HT-29 (cell line): ENCODE results near the gene ITPKB. TPM values are rescaled to one million over a fixed set of nuclear protein-coding genes. Genes with fewer than 3 reads are reported as not detected.
"Not testable (repeated sequence)": the region's sequence is repeated elsewhere in the genome, so short reads cannot be mapped to it uniquely, and the experiment has no call there.

Experiments used
- DNase-seq: peaks from one replicate; pipeline ENCODE4 v3.0.0-alpha.2; 2015; ENCODE audit warnings: low spot score
- total RNA-seq: library from RNA; depleted of rRNA; stranded (reverse); fragments of >200 nt; shearing (Covaris generic); gene quantifications from 2 replicates; pipeline ENCODE4 v1.2.3, GENCODE V29; 2014

ITPKB gene
- total RNA-seq, 1 experiment from 2014 or later = 2.9 TPM

DNA sequence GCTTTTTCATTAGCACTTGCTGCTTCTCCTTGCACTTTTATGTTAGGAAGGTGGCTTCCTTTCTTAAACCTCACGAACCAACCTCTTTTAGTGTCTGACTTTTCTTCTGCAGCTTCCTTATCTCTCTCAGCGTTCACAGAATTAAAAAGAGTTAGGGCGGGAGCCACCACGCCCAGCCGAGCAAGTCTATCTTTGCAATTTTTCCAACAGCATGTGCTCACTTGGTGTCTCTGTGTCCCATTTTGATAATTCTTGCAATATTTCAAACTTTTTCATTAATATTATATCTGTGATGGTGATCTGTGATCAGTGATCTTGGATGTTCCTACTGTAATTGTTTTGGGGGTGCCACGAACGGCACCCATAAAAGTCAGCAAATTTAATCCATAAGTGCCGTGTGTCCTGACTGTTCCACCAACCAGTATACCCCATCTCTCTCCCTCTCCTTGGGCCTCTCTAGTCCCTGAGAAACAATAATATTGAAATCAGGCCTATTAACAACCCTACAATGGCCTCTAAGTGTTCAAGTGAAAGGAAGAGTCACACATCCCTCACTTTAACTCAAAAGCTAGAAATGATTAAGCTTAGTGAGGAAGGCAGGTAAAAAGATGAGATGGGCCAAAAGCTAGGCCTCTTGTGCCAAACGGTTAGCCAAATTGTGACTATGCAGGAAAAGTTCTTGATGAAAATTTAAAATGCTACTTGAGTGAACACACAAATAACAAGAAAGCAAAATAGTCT, 15.9 kb upstream of the ITPKB start:
- DNase-seq = no peak

GRCh38 chr1:226754097-226754496, 15.0 kb upstream of the ITPKB start:
- no peak for DNase-seq

- no peak for DNase-seq
These were observed 12.6 kb upstream of the ITPKB start for GRCh38 chr1:226751703-226752102.

GRCh38 chr1:226751214-226751613, 12.1 kb upstream of the ITPKB start:
- no peak for DNase-seq

- DNase-seq = no peak
These were observed 10.4 kb upstream of the ITPKB start for GRCh38 chr1:226749467-226749866.

GRCh38 chr1:226748306-226748705, 9.2 kb upstream of the ITPKB start:
- no peak for DNase-seq

GRCh38 chr1:226747519-226748263, 8.6 kb upstream of the ITPKB start:
- not testable (repeated sequence) for DNase-seq

DNA sequence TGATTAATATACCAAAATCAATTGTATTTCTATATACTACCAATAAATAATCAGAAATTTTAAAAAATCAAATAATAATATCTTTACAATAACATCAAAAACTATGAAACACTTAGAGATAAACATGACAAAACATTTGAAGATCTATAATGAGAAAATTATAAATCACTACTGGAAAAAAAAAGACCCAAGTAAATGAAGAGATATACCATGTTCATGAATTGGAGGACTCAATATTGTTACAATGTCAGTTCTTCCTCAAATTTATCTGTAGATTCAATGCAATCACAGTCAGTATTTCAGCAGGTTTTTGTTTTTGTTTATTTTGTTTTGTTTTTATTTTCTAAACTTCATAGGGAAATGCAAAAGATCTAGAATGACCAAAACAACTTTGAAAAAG, 4.2 kb upstream of the ITPKB start:
- DNase-seq = no peak

DNA sequence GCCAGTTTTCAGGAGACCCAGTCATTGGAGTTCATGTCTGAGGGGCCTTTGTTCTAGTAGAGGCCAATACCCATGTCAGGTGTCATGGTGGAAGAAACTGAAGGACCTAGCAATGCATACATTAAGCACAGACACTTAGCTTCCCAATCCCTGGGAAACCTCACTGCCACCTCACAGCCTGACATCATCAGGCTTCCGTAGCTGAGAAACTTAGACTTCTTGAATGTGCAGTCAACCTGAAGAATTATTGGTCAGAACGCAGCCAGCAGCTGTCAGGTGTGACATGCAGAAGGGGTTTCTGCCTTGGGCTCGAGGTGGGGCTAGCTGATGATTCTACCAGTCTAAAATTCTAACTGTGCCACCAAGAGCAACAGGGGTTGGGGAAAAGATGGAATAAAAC, 1.9 kb upstream of the ITPKB start:
- no peak for DNase-seq

DNA sequence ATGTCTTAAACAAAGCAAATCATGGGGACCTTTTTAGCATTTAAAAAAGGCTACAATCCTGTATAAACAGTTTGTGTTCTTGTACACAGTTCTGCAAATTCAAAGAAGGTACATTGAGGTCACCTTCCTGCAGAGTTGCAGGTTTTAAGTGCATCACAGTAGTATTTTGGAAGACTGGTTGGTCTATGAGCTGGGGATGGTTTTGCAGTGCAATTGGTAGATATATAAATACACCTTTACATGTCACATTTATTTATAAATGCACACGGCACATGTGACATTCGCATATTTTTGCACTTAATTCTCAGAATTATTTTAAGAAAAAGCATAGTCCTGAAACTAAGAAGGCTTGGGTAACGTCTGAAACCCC, 599 bp upstream of the ITPKB start:
- DNase-seq = no peak

DNA sequence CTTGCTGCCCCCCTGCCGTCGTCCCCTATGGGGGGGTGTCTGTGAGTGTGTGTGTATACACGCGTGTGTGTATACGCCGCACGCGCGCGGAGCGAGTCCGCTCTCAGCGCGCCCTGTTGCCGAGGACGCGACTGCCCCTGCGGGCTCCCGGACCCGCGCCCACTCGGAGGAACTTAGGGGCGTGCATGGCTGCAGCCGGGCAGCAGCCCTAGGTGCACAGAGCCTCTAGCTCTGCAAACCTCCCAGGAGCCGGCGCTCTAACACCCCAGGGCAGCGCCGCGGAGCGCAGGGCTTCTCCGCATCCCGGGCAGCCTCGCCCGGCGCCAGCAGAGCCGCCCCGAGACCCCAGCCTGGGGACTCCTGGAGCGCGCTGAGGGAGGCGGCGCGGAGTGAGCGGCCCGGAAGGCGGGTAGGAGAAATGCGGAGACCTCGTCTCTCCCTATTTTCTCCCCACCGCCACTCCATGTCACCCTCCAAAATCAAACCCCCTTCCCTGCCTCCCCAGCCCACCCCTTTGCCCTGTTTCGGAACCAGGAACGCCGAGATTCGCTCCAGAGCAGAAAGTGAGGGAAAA, 574 bp downstream of the ITPKB start:
- peak; percentile 44 for DNase-seq

GRCh38 chr1:226737819-226738420, 1.2 kb downstream of the ITPKB start:
- DNase-seq = peak; percentile 60

- no peak for DNase-seq
These were observed 1.9 kb downstream of the ITPKB start for GRCh38 chr1:226736908-226737818.

DNA sequence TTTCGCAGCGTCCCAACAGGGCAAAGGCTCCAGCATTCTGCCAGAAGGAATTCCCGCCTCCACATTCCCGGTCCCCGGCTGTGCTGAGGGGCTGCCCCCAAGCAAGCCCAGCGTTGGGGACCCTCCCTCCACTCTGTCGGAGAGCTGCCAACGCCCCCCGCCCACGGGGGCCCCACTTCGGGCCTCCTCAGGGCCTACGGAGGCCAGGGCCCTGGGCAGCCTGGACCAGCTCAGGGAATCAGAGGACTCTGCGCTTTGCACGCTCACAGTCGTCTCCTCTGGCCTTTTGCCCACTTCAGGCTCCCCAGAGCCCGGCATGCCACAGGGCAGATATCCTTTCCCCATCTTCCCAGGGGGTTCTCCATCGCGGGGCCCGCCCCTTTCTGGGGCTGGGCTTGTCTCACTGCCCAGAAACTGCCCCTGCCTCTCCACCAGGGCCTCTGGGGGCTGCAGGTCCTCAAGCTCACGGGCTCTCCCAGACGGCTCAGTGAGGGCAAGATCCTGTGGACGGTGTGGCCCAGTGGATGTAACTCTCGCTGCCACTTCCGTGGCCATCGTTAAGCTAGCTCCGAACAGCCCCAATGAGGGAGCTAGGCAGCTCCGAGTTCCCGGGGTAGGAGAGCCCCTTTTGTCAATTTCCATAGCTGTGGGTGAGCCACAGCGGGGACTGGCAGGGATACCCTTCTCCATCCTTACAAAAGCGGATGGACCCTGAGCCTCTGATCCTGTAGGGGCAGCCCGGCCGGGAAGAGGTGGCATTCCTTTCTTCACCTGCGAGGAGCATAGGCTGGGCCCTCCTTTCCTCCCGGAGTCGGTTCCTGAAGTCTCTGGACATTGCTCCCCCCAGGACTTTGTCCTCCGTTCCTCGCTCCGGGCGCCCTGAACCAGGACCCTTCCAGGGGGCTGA, 2.8 kb downstream of the ITPKB start:
- DNase-seq = no peak

DNA sequence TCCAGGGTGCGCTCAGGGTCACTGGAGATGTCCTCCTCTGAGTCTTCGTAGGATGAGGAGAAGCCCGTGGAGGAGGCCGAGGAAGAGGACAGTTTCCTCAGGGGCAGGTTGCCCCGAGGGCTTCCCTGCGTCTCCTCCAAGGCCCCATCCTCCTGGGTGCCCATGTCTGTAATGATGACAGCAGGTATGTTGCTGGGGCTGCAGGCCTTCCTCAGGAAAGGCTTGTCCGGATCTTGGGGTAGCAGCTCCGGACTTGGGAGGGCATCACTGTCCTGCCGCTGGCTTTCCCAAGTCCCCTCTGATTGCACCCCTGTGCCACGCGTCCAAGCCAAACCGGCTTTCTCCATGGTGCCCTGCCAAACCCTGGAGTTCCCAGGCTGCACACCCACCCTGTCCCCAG, 3.5 kb downstream of the ITPKB start:
- DNase-seq = no peak

- DNase-seq = no peak
These were observed 4.4 kb downstream of the ITPKB start for GRCh38 chr1:226734611-226735153.

GRCh38 chr1:226733876-226734275, 5.2 kb downstream of the ITPKB start:
- DNase-seq = no peak

DNA sequence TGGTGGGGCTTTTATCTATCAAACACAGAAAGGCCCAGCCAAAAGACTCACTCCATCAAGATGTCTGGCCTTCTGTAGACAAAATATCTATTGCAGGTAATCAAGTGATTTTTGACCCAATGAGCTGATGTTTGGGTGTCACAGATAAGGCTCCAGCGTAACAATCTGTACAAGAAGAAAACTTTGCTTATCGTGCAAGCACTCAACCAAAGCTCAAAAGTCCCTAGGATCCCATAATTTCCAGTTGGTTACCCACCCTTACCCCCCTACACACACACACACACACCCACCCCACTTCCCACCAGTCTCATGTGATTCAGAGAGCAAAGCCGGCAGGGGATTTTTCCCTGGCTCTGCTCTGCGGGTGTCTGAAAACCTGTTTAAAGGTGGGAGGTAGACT, 5.8 kb downstream of the ITPKB start:
- DNase-seq = no peak

DNA sequence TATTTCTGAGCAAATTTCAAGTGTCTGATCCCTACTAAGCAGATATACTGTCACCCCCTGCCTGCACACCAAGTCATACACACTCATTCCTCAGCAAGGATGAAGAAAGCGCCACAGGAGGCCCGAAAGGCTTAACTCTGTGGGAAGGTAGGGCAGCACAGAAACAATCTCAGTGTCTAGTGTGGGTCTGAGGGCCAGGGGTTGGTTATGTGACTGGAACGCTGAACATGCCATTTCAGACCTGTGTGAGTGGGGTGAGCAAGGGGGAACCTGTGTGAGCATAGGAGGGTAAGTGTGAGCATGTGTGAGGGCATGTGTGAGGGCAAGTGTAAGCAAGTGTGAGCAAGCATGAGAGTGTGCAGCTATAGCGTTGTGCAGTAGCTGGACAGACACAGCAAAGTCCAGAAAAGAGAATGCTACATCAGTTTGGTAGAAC, 6.2 kb downstream of the ITPKB start:
- no peak for DNase-seq
